Endothelial cell of umbilical vein (primary cell): ENCODE results near the gene DGKD. TPM values are rescaled to one million over a fixed set of nuclear protein-coding genes. Genes with fewer than 3 reads are reported as not detected.

Experiments used
- BruUV-seq: library from RNA; stranded (reverse); fragments of 400-500 nt; replicated peaks from 2 replicates; lab custom pipeline; 2021; lab: Mats Ljungman, UMichigan
- CTCF ChIA-PET: fragments of 300-600, 350-600 bp; sonication (Branson Sonifier 250); formaldehyde crosslinking; loops from one replicate; lab custom pipeline; 2021; ENCODE audit warnings: antibody characterized with exemption, inconsistent platforms; lab: Charles Lee
- POLR2A ChIA-PET: fragments of 300-600, 350-600 bp; sonication (Branson Sonifier 250); formaldehyde crosslinking; loops from one replicate; lab custom pipeline; 2021; ENCODE audit warnings: antibody characterized with exemption, inconsistent platforms; lab: Charles Lee
- DNase-seq: peaks from one replicate; pipeline ENCODE4 v3.0.0-alpha.2; 2011; ENCODE audit warnings: low read depth, low spot score
- FAIRE-seq: peaks from 2 replicates; lab custom pipeline; 2011; peaks lifted over from hg19 to GRCh38; lab: Jason Lieb, UNC
- H2AFZ ChIP-seq: 2 replicates; pipeline ENCODE4 v1.6.0; 2012; ENCODE audit warnings: low read depth, low read length, control low read depth, inconsistent platforms
- H3K27ac ChIP-seq: 2 replicates; pipeline ENCODE4 v1.5.1; 2011; ENCODE audit warnings: low read depth, mild to moderate bottlenecking, control low read depth, low read length, moderate library complexity; ENCODE audit not compliant: insufficient read depth
- H3K27me3 ChIP-seq, 2 experiments: 2 replicates each; pipeline versions ENCODE4 v1.6.0 to v1.6.1; 2011; ENCODE audit warnings: low read length in 2 of 2, mixed read lengths in 1 of 2; ENCODE audit not compliant: control insufficient read depth in 2 of 2, insufficient read depth in 2 of 2
- H3K36me3 ChIP-seq, 2 experiments: 2 replicates in 1 of 2; 3 replicates in 1 of 2; pipeline ENCODE4 v1.5.1; 2011; ENCODE audit warnings: low read length in 2 of 2, mild to moderate bottlenecking in 1 of 2, moderate library complexity in 1 of 2; ENCODE audit not compliant: control insufficient read depth in 2 of 2, insufficient read depth in 2 of 2; ENCODE audit errors: extremely low read depth in 1 of 2
- H3K4me1 ChIP-seq: 3 replicates; pipeline ENCODE4 v1.5.1; 2011; ENCODE audit warnings: mild to moderate bottlenecking, low read length; ENCODE audit not compliant: control insufficient read depth, insufficient read depth; ENCODE audit errors: extremely low read depth
- H3K4me2 ChIP-seq: 2 replicates; pipeline ENCODE4 v1.6.1; 2011; ENCODE audit warnings: low read length, control low read depth, mixed read lengths; ENCODE audit not compliant: insufficient read depth
- H3K4me3 ChIP-seq, 3 experiments: fragments of 200-600 bp in 1 of 3; sonication (generic), shearing (Covaris generic) in 1 of 3; replicated peaks in 1 of 3; 2 replicates each; pipeline ENCODE4 v1.5.1; 2011 to 2016; ENCODE audit warnings: control low read depth in 3 of 3, low read length in 3 of 3, mild to moderate bottlenecking in 2 of 3, inconsistent platforms in 1 of 3, low read depth in 1 of 3, moderate library complexity in 1 of 3; ENCODE audit not compliant: insufficient read depth in 1 of 3
- H3K79me2 ChIP-seq: 2 replicates; pipeline ENCODE4 v1.6.0; 2012; ENCODE audit warnings: low read length, inconsistent platforms; ENCODE audit not compliant: control insufficient read depth, insufficient read depth
- H3K9ac ChIP-seq: replicated peaks from 2 replicates; pipeline ENCODE3; 2011; ENCODE audit warnings: low read length, control low read depth; ENCODE audit not compliant: insufficient read depth; ENCODE audit errors: extremely low read depth
- H3K9me1 ChIP-seq: replicated peaks from 3 replicates; pipeline ENCODE4 v1.6.0; 2011; ENCODE audit warnings: mild to moderate bottlenecking, low read length; ENCODE audit not compliant: control insufficient read depth, insufficient read depth; ENCODE audit errors: extremely low read depth
- H3K9me3 ChIP-seq: replicated peaks from 2 replicates; pipeline ENCODE4 v1.5.1; 2012; ENCODE audit warnings: low read length, inconsistent platforms; ENCODE audit not compliant: control insufficient read depth, insufficient read depth
- H4K20me1 ChIP-seq: replicated peaks from 2 replicates; pipeline ENCODE3; 2011; ENCODE audit warnings: mild to moderate bottlenecking, low read length; ENCODE audit not compliant: control insufficient read depth, insufficient read depth; ENCODE audit errors: extremely low read depth
- CTCF ChIP-seq, 2 donors: IDR thresholded peaks; 1 replicate in 1 of 2; 2 replicates in 1 of 2; pipeline ENCODE4 v1.5.1; 2011; ENCODE audit warnings: low read length in 2 of 2, mild to moderate bottlenecking in 2 of 2, moderate library complexity in 2 of 2, control low read depth in 1 of 2, inconsistent platforms in 1 of 2, low read depth in 1 of 2; ENCODE audit not compliant: insufficient read depth in 1 of 2; ENCODE audit errors: extremely low read depth in 1 of 2
- EZH2 ChIP-seq: IDR thresholded peaks from 2 replicates; pipeline ENCODE4 v1.6.1; 2012; ENCODE audit warnings: borderline replicate concordance, low read depth, mild to moderate bottlenecking, moderate library complexity, low read length, inconsistent platforms; ENCODE audit not compliant: severe bottlenecking
- FOS ChIP-seq: IDR thresholded peaks from 2 replicates; pipeline ENCODE4 v1.6.1; 2011; ENCODE audit warnings: mild to moderate bottlenecking, low read length, moderate library complexity, borderline replicate concordance; ENCODE audit not compliant: insufficient read depth
- GATA2 ChIP-seq: IDR thresholded peaks from 2 replicates; pipeline ENCODE4 v1.7.0; 2011; ENCODE audit warnings: low read depth, mild to moderate bottlenecking, moderate library complexity, mixed read lengths, low read length; ENCODE audit not compliant: insufficient read length, insufficient read depth
- JUN ChIP-seq: IDR thresholded peaks from 2 replicates; pipeline ENCODE4 v1.6.1; 2011; ENCODE audit warnings: borderline replicate concordance, low read depth; ENCODE audit not compliant: insufficient read length, insufficient read depth
- MAX ChIP-seq: IDR thresholded peaks from 2 replicates; pipeline ENCODE4 v1.6.1; 2011; ENCODE audit not compliant: insufficient read depth, insufficient read length
- MYC ChIP-seq: IDR thresholded peaks from one replicate; pipeline ENCODE4 v1.6.1; 2011; ENCODE audit warnings: mild to moderate bottlenecking, low read depth, low read length
- POLR2A ChIP-seq: IDR thresholded peaks from 2 replicates; pipeline ENCODE4 v1.6.1; 2012; ENCODE audit warnings: low read depth, mild to moderate bottlenecking, control low read depth, low read length
- POLR2AphosphoS5 ChIP-seq: IDR thresholded peaks from 2 replicates; pipeline ENCODE4 v1.6.1; 2012; ENCODE audit warnings: low read depth, mild to moderate bottlenecking, control low read depth, low read length, moderate library complexity; ENCODE audit not compliant: insufficient read depth
- dilution Hi-C: fragments of 300-500 bp; cut with MboI; formaldehyde crosslinking; loops from one replicate; pipeline ENCODE4 v1.15.0; 2019; ENCODE audit warnings: low sequenced_read_pairs; ENCODE audit not compliant: extremely low pct_ligation_motif_present
- intact Hi-C: fragments of 100-400 bp; cut with micrococcal nuclease; formaldehyde crosslinking; loops from one replicate; pipeline ENCODE4 v1.10.0; 2022
- polyA plus RNA-seq, 4 experiments: library from polyadenylated mRNA; depleted of rRNA in 3 of 4; stranded (reverse) in 3 of 4; unstranded in 1 of 4; fragments of >200 nt; gene quantifications; 2 replicates each; pipeline versions ENCODE4 v1.2.1 to v1.2.3, GENCODE V29; 2011 to 2012; ENCODE audit warnings: missing spikeins in 1 of 4
- total RNA-seq: library from RNA; stranded (reverse); gene quantifications from 2 replicates; pipeline ENCODE4 v1.2.3, GENCODE V29; 2021

DGKD gene
- total and polyA plus RNA-seq, 2 donors (not counting 3 experiments of a cell fraction or from before 2014, with no cell fraction given) = 10.8 to 36.6 TPM

GRCh38 chr2:233384811-233385488, 30.7 kb downstream of the DGKD start:
- no peak overlapping the region for H3K4me3 ChIP-seq
- ChIA-PET POLR2A (no interaction called here), CTCF (interaction anchor here (1.3 to 1.4 kb wide), 2 partner anchors 13 to 58 kb away, joined by 3 to 4 read pairs; no protein-coding TSS in a partner anchor)
- DNase-seq (no peak), FAIRE-seq (no peak)
- intact Hi-C loops (no loop called here), dilution Hi-C loops (no loop called here)
- H3K9me1 ChIP-seq = no peaks in the 10 kb centered on the region
- TF ChIP-seq MAX = no peak
- no peaks in the 10 kb centered on the region for H3K79me2 ChIP-seq
- BruUV-seq = no TSS peak
- H3K27me3 ChIP-seq = no peaks in the 10 kb centered on the region
- H3K9ac ChIP-seq = no peak overlapping the region
- H3K4me1 ChIP-seq = peaks cover 6% of the 10 kb centered on the region
- H3K4me2 ChIP-seq = no peak overlapping the region
- H3K36me3 ChIP-seq = no peaks in the 10 kb centered on the region
- no peak overlapping the region for H3K27ac ChIP-seq
- H2AFZ ChIP-seq = no peak overlapping the region
- H3K9me3 ChIP-seq = no peaks in the 10 kb centered on the region
- H4K20me1 ChIP-seq = no peaks in the 10 kb centered on the region

DNA sequence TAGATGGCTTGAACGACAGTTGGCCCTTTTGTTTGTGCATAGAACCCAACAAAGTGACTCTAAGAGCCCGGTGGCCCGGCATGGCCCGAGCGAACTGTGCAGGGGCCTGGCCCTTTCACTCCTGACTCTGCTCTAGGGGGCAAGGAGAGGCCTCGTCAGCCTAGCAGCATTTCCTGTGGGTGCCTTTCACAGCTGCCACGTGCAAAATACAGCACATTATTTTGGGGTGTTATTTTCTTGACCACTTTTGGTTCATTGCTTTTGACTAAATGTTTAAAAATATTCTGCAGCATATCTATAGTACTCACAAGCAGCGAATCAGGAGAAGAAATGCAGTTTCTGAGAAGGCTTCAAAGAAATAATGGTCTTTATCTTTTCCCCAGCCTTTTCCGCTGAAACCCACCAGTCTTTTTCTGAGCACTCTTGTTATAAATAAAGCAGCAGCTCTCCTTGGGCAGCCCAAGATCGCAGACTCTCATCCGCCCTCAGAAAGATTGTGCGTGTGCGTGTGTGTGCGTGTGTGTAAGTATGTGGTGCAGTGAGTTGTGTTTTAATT, 31.3 kb downstream of the DGKD start:
- Histone ChIP-seq H4K20me1 (no peaks in the 10 kb centered on the region), H3K4me1 (peaks cover 6% of the 10 kb centered on the region), H3K9me3 (no peaks in the 10 kb centered on the region), H3K27ac (no peak overlapping the region), H3K36me3 (no peaks in the 10 kb centered on the region), H3K9me1 (no peaks in the 10 kb centered on the region), H3K4me3 (no peak overlapping the region), H3K4me2 (no peak overlapping the region), H2AFZ (no peak overlapping the region), H3K27me3 (no peaks in the 10 kb centered on the region), H3K79me2 (no peaks in the 10 kb centered on the region), H3K9ac (no peak overlapping the region)
- dilution Hi-C loops (no loop called here), intact Hi-C loops (no loop called here)
- BruUV-seq = no TSS peak
- no peak for TF ChIP-seq POLR2AphosphoS5
- TF ChIP-seq MAX = no peak
- TF ChIP-seq MYC = no peak
- no peak for TF ChIP-seq FOS
- no peak for TF ChIP-seq EZH2
- TF ChIP-seq CTCF (IDR thresholded peaks at IDR 0.05; ENCODE audit: extremely low read depth in 1 of 2, insufficient read depth in 1 of 2, low read depth in 1 of 2, low read length in 2 of 2) = no peak
- no peak for TF ChIP-seq POLR2A
- TF ChIP-seq GATA2 = no peak
- TF ChIP-seq JUN = no peak
- DNase-seq (no peak), FAIRE-seq (no peak)
- ChIA-PET POLR2A (interaction anchor here (0.5 kb wide), 1 partner anchor 35 kb away, joined by 3 read pairs; no protein-coding TSS in a partner anchor), CTCF (no interaction called here)
